GM03348 (cell line): ENCODE data around the gene SMIM36.
A peak's percentile ranks its signal among the peaks of the same experiment; 100 is the strongest.
"Not testable (repeated sequence)": the region's sequence is repeated elsewhere in the genome, so short reads cannot be mapped to it uniquely, and the experiment has no call there.

Experiments
- DNase-seq: peaks from one replicate; pipeline ENCODE4 v3.0.0; 2012; ENCODE audit warnings: low spot score

The SMIM36 gene

GRCh38 chr17:55433629-55434422 is 77.4 kb downstream of the SMIM36 start:
- peak; percentile 84 for DNase-seq

GRCh38 chr17:55433029-55433628 is 78.1 kb downstream of the SMIM36 start:
- DNase-seq = no peak

- no peak for DNase-seq
Measured at GRCh38 chr17:55432358-55433028, 78.8 kb downstream of the SMIM36 start.

- DNase-seq = not testable (repeated sequence)
Measured at GRCh38 chr17:55431914-55432313, 79.3 kb downstream of the SMIM36 start.

GRCh38 chr17:55430541-55431288 is 80.5 kb downstream of the SMIM36 start:
- DNase-seq = no peak

GRCh38 chr17:55427587-55427882 is 83.7 kb downstream of the SMIM36 start:
- DNase-seq = no peak

- peak; percentile 33 for DNase-seq
Measured at GRCh38 chr17:55426851-55427586, 84.2 kb downstream of the SMIM36 start.

- no peak for DNase-seq
Measured at GRCh38 chr17:55424893-55425540, 86.2 kb downstream of the SMIM36 start.

- no peak for DNase-seq
Measured at GRCh38 chr17:55423535-55423934, 87.7 kb downstream of the SMIM36 start.

GRCh38 chr17:55422828-55423164 is 88.5 kb downstream of the SMIM36 start:
- DNase-seq = not testable (repeated sequence)

- peak; percentile 38 for DNase-seq
Measured at GRCh38 chr17:55421179-55421934, 89.9 kb downstream of the SMIM36 start, which contains the start of gene MMD. Gene MMD, minus strand, starts transcription at chr17:55421835. Its CDS starts 140 bp downstream, at chr17:55421695.

- DNase-seq = peak; percentile 36
Measured at GRCh38 chr17:55420776-55421178, 90.5 kb downstream of the SMIM36 start.

- DNase-seq = no peak
Measured at GRCh38 chr17:55420067-55420775, 91.0 kb downstream of the SMIM36 start.

- DNase-seq = no peak
Measured at GRCh38 chr17:55418369-55419268, 92.6 kb downstream of the SMIM36 start.

- DNase-seq = no peak
Measured at GRCh38 chr17:55417411-55418268, 93.6 kb downstream of the SMIM36 start.

- DNase-seq = no peak
Measured at GRCh38 chr17:55416470-55417052, 94.7 kb downstream of the SMIM36 start.

GRCh38 chr17:55416000-55416399 is 95.3 kb downstream of the SMIM36 start:
- no peak for DNase-seq
